IPS-18a (cell line): ENCODE results near the gene TEX29.

Source experiments
- H3K27ac ChIP-seq: one replicate; pipeline ENCODE4 v1.5.1; 2013; ENCODE audit warnings: low read length
- H3K27me3 ChIP-seq: one replicate; pipeline ENCODE4 v1.6.1; 2013; ENCODE audit warnings: mild to moderate bottlenecking, low read length; ENCODE audit not compliant: control insufficient read depth, insufficient read depth
- H3K36me3 ChIP-seq: one replicate; pipeline ENCODE4 v1.6.1; 2013; ENCODE audit warnings: low read depth, low read length; ENCODE audit not compliant: control insufficient read depth
- H3K4me1 ChIP-seq: one replicate; pipeline ENCODE4 v1.6.1; 2013; ENCODE audit warnings: low read depth, low read length; ENCODE audit not compliant: control insufficient read depth
- H3K4me3 ChIP-seq: one replicate; pipeline ENCODE4 v1.5.1; 2013; ENCODE audit warnings: low read length
- H3K9ac ChIP-seq: one replicate; pipeline ENCODE4 v1.6.1; 2013; ENCODE audit warnings: mild to moderate bottlenecking, low read length, moderate library complexity
- H3K9me3 ChIP-seq: one replicate; pipeline ENCODE4 v1.6.1; 2013; ENCODE audit warnings: low read depth, low read length; ENCODE audit not compliant: control insufficient read depth

TEX29 gene

DNA sequence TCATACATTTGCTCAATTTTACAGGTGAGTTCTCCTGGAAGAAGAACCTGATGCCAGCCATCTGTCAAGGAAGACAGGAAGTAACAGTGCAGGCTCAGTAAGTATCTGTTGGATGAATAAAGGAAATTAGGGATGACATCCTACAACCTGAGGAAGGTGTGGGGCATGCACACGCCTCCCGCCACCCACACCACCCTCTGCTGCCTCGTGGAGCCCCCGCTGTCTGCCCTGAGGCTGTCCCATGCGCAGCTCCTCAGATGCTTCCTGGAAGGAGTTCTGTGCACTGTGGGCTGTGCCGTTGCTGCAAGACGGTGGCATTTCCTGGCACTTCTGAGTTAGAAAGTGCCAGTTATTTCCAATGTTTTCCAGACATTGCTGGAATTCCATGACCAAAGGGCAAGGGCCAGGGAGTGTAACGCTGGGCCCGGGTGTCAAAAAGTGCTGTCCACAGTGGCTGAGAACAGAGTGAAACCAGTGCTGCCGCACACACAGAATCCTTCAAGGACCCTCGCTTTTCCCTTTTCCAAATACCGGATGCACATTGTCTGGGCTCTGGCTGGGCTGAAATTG is 4.2 kb upstream of the TEX29 start:
- Histone ChIP-seq H3K9me3 (no peaks in the 10 kb centered on the region), H3K4me3 (no peak overlapping the region), H3K4me1 (no peaks in the 10 kb centered on the region), H3K36me3 (no peaks in the 10 kb centered on the region), H3K27me3 (no peaks in the 10 kb centered on the region), H3K9ac (no peak overlapping the region), H3K27ac (no peak overlapping the region)

DNA sequence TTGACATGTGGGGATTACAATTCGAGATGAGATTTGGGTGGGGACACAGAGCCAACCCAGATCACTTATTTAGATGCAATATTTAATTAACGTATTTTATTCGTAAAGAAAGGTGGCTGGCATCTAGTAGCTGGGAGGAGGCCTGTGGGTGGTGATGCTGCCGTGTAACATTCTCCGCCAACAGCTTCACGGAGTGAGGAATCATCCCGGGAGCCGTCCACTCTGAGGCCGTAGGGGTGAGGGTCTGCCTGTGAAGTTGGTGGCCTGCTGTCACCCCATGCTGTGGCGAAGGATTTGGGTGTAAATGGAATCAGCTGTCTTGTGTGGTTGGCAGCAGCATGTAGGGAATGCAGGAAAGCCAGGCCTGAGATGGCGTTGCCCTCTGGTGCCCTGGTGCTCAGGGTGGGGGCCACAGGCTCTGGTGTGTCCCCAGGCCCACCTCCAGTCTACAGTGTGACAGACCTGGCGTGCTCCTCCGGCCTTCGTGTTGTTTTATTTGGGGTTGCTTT is 3.3 kb upstream of the TEX29 start:
- H3K9ac ChIP-seq, result no peak overlapping the region
- H3K9me3 ChIP-seq, result no peaks in the 10 kb centered on the region
- H3K4me1 ChIP-seq, result no peaks in the 10 kb centered on the region
- H3K27me3 ChIP-seq, result no peaks in the 10 kb centered on the region
- H3K36me3 ChIP-seq, result no peaks in the 10 kb centered on the region
- H3K4me3 ChIP-seq, result no peak overlapping the region
- no peak overlapping the region for H3K27ac ChIP-seq

DNA sequence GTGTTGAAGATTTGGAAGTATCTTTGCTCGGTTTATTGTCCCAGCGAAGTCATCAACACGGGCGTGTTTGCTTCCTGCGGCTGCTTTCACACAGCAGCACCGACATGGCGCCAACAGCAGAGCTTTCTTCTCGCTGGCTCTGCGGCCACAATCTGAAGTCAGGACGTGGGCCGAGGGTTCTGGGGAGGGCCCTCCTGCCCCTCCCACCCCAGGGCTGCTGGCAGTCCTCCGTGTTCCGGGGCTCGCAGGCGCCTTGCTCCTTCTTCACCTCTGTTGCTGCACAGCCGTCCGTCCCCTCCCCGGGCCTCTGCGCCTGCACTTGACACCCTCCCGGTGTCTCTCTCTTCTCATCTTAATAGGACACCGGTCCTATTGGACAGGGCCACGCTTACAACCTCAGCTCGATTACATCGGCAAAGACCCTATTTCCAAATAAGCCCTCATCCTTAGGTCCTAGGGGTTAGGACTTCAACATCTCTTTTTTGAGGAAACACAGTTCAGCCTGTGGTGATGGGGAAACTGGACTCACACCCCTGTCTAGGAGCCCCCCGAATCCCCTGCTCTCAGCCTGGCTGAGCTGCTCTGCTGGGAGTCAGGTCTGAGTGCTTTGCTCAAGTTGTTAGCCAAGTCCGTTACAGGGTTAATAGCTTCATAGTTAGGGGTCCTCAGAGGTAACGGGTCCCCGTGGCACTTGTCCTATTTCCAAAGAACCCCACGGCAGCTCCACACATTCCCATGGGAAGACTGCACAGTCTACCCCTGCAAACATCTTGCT is 2.7 kb upstream of the TEX29 start:
- no peak overlapping the region for H3K4me3 ChIP-seq
- no peaks in the 10 kb centered on the region for H3K4me1 ChIP-seq
- H3K27ac ChIP-seq, result no peak overlapping the region
- no peaks in the 10 kb centered on the region for H3K27me3 ChIP-seq
- no peaks in the 10 kb centered on the region for H3K36me3 ChIP-seq
- no peaks in the 10 kb centered on the region for H3K9me3 ChIP-seq
- no peak overlapping the region for H3K9ac ChIP-seq

DNA sequence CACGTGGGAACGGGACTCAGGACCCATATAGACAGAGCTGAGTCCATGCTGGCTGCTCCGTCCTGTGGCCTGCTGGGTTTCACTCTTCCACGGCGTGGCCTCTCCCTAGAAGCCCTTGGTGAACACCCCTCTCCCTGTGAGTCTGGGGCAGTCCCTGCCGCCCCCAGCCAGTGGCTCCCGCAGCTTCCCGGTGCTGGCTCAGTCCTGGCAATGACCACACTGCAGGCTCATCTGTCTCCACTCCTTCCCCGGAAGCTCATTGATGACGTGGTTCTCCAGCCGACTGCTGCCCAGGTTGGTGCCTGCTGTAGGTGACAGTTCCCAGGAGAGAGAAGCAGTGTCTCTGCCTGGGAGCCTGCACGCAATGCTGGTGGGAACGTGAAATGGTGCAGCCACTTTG is 2.1 kb upstream of the TEX29 start:
- no peaks in the 10 kb centered on the region for H3K36me3 ChIP-seq
- H3K27ac ChIP-seq, result no peak overlapping the region
- H3K9me3 ChIP-seq, result no peaks in the 10 kb centered on the region
- no peaks in the 10 kb centered on the region for H3K4me1 ChIP-seq
- no peaks in the 10 kb centered on the region for H3K27me3 ChIP-seq
- H3K4me3 ChIP-seq, result no peak overlapping the region
- no peak overlapping the region for H3K9ac ChIP-seq

DNA sequence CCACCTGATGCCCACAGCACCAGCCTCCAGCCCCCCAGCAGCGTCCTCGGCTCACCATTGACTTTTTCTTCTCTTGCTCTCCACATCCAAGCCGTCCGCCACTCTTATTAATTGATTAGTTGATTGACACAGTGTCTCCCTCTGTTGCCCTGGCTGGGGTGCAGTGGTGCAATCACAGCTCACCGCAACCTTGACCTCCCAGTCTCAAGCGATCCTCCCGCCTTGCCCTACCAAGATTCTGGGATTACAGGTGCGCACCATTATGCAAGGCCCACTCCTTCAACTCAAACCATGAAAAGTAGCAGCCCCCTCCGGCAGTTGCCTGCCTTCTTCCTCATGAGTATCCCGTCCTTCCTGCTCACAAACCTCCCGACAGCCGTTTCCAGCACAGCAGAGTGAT is 921 bp upstream of the TEX29 start:
- H3K27ac ChIP-seq, result no peak overlapping the region

DNA sequence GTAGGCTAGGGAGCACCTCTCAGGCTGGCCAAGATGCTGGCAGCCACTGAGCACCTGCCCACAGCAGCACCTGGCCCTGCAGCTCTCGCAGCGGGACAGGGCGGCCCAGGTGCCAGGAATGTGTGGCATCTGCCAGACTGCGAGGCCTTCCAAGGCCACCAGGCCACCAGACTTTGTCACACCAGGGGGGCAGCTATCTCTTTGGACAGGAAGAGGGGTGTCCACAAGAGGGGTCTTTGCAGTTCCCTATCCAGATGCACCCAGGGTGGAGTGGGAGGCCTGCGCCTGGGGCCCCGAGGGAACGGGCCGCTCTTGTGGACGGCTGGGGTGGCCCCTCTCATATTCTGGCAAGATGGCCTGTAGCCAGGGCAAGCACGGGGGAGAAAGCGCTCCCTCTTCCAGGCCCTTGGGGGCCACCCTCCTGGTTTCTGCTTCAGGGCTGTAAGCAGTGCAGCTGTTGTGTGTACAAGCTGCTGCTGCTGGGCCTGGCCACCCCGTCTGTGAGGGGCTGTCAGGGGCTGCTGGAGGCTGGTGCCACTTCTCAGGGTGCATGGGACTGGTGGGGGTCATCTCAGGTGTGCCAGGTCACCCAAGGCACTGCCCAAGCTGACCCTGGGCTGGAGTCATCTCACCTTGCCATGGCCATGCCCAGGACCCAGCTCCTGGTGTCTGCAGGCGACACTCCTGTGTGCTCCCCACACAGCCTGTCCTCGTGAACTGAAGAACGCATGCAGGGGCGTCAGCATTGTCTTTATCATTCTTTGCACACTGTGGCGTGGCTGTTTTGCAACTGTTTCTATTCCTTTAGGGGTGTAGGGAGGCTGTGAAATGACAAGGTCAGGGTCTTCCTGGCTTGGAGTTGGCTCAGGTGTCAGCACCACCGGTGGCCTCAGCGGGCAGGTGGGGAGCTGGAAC is 1.8 kb downstream of the TEX29 start:
- Histone ChIP-seq H3K27ac (no peak overlapping the region), H3K9ac (no peak overlapping the region), H3K36me3 (no peaks in the 10 kb centered on the region), H3K4me1 (no peaks in the 10 kb centered on the region), H3K9me3 (no peaks in the 10 kb centered on the region), H3K27me3 (no peaks in the 10 kb centered on the region), H3K4me3 (no peak overlapping the region)

More for the DNA sequence above, 921 bp upstream of the TEX29 start:
- Histone ChIP-seq H3K9ac (no peak overlapping the region), H3K4me3 (no peak overlapping the region), H3K4me1 (no peaks in the 10 kb centered on the region), H3K9me3 (no peaks in the 10 kb centered on the region), H3K36me3 (no peaks in the 10 kb centered on the region), H3K27me3 (no peaks in the 10 kb centered on the region)

DNA sequence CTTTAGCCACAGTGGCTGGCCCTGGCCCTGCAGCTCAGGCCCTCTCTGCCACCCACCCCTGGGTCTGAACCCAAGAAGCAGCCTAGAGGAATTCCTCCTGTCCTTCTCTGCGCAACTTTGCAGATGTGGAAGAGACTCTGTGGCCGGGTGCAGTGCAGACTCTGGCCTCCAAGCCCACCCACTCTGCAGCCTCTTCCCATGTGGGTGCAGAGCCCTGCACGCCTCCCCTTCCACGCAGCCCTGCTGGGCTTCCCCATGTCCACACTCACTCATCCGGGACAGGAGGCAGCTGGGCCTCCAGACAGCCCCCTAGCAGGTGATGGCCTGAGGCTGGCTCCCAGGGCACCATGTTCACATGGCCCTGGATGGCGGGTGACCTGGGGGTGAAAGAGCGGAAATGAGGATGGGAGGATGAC is 2.5 kb downstream of the TEX29 start:
- no peak overlapping the region for H3K9ac ChIP-seq
- H3K4me1 ChIP-seq, result no peaks in the 10 kb centered on the region
- no peaks in the 10 kb centered on the region for H3K9me3 ChIP-seq
- no peak overlapping the region for H3K4me3 ChIP-seq
- H3K36me3 ChIP-seq, result no peaks in the 10 kb centered on the region
- H3K27me3 ChIP-seq, result no peaks in the 10 kb centered on the region
- H3K27ac ChIP-seq, result no peak overlapping the region

DNA sequence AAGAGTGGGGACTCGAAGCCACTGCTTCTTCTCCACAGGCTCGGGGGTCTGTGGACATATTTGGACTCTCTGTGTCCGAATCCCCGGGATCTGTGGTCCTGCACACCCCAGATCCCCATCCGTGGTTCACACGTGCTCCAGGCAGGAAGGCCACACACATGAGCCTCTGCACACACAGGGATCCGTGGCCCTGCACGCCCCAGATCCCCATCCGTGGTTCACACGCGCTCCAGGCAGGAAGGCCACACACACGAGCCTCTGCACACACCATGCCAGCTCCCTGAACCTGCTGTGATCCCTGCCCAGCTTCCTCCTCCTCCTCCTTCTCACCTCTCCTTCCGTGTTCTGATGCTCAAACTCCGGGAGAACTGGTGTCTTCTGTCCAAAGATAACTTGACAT is 3.1 kb downstream of the TEX29 start:
- Histone ChIP-seq H3K9ac (no peak overlapping the region), H3K4me1 (no peaks in the 10 kb centered on the region), H3K4me3 (no peak overlapping the region), H3K27me3 (no peaks in the 10 kb centered on the region), H3K36me3 (no peaks in the 10 kb centered on the region), H3K9me3 (no peaks in the 10 kb centered on the region), H3K27ac (no peak overlapping the region)

DNA sequence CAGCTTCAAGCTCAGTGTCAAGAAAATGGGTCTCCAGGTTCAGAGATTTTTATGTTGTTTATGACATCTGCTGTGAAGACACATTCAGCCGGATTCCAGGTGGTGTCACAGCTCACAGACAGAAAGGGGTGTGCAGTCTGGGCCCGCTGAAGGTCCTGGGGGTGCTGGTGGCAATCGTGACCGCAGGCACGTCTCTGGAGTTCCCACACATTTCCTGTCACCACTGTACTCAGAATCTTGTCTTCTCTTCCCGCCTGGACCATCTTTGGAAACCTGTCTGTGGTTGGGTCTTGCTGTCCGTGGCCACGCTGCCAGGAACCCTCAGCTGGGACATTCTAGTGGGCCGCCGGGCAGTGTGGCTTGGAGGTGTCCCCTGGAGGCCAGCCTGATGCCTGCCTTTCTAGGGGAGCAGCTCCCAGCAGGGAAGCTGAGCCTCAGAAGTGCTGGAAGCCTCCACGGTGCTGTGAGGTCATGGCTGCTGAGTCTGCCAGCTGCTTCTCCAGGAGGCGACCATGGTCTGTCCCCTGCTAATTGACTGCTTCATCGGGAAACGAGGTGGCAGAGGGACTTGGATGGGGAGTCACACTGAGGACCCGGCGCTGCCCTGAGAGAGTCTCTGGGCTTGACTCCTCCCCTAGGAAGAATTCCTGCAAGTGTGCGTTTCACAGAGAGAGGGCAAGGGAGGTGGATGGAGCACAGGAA is 3.7 kb downstream of the TEX29 start:
- H3K27ac ChIP-seq, result no peak overlapping the region
- no peaks in the 10 kb centered on the region for H3K9me3 ChIP-seq
- H3K36me3 ChIP-seq, result no peaks in the 10 kb centered on the region
- H3K9ac ChIP-seq, result no peak overlapping the region
- no peaks in the 10 kb centered on the region for H3K4me1 ChIP-seq
- H3K4me3 ChIP-seq, result no peak overlapping the region
- no peaks in the 10 kb centered on the region for H3K27me3 ChIP-seq

DNA sequence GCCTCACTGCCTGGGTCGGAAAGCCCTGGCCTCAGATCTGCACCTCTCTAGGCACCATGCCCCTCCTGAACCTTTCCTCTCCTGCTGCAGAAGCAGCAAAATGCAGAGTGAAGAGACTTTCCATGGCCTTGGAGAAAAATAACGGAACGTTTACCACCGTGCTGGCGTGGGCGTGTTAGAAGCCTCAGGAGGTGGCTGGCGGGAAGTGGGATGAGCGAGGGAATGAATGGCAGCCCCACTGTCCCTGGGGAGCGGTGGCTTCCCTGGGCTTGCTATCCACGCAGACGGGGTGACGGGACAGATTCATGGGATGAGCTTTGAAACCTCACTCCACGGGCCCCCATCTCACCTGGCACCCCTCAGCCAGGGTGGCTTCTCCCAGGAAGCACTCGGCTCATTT is 4.3 kb downstream of the TEX29 start:
- Histone ChIP-seq H3K27me3 (no peaks in the 10 kb centered on the region), H3K4me1 (no peaks in the 10 kb centered on the region), H3K9ac (no peak overlapping the region), H3K36me3 (no peaks in the 10 kb centered on the region), H3K9me3 (no peaks in the 10 kb centered on the region), H3K27ac (no peak overlapping the region), H3K4me3 (no peak overlapping the region)
